Jurkat, Clone E6-1 (cell line): ENCODE measurements around the gene XRRA1.
"Not testable (repeated sequence)": the region's sequence is repeated elsewhere in the genome, so short reads cannot be mapped to it uniquely, and the experiment has no call there.

Experiments
- DNase-seq: peaks from one replicate; pipeline ENCODE4 v3.0.0-alpha.2; 2011; ENCODE audit warnings: low read depth, low spot score
- H3K4me3 ChIP-seq: 2 replicates; pipeline ENCODE4 v1.5.1; 2011; ENCODE audit warnings: mild to moderate bottlenecking, low read length, control low read depth, moderate library complexity

The XRRA1 gene

GRCh38 chr11:74923125-74923524 lies 25.8 kb downstream of the XRRA1 start:
- no peak for DNase-seq
- no peak overlapping the region for H3K4me3 ChIP-seq

GRCh38 chr11:74909812-74910211 lies 39.1 kb downstream of the XRRA1 start:
- no peak overlapping the region for H3K4me3 ChIP-seq
- no peak for DNase-seq

GRCh38 chr11:74909385-74909784 lies 39.5 kb downstream of the XRRA1 start:
- DNase-seq = no peak
- H3K4me3 ChIP-seq = no peak overlapping the region

GRCh38 chr11:74905326-74905725 lies 43.6 kb downstream of the XRRA1 start:
- DNase-seq = no peak
- no peak overlapping the region for H3K4me3 ChIP-seq

- no peak for DNase-seq
- no peak overlapping the region for H3K4me3 ChIP-seq
Observed at GRCh38 chr11:74902342-74902741, 46.5 kb downstream of the XRRA1 start.

- DNase-seq = no peak
- H3K4me3 ChIP-seq = no peak overlapping the region
Observed at GRCh38 chr11:74896311-74896710, 52.6 kb downstream of the XRRA1 start.

- no peak for DNase-seq
- H3K4me3 ChIP-seq = no peak overlapping the region
Observed at GRCh38 chr11:74895340-74896116, 53.4 kb downstream of the XRRA1 start.

GRCh38 chr11:74893015-74893414 lies 55.9 kb downstream of the XRRA1 start:
- DNase-seq, H3K4me3 ChIP-seq: not testable (repeated sequence)

- peak; percentile 8 for DNase-seq
- H3K4me3 ChIP-seq = no peak overlapping the region
Observed at GRCh38 chr11:74877132-74877531, 71.8 kb downstream of the XRRA1 start.

GRCh38 chr11:74871037-74871436 lies 77.9 kb downstream of the XRRA1 start:
- no peak overlapping the region for H3K4me3 ChIP-seq
- DNase-seq = no peak

GRCh38 chr11:74870485-74870884 lies 78.4 kb downstream of the XRRA1 start:
- H3K4me3 ChIP-seq = no peak overlapping the region
- no peak for DNase-seq

- no peak overlapping the region for H3K4me3 ChIP-seq
- no peak for DNase-seq
Observed at GRCh38 chr11:74866557-74866956, 82.3 kb downstream of the XRRA1 start.

GRCh38 chr11:74863410-74863809 lies 85.5 kb downstream of the XRRA1 start:
- H3K4me3 ChIP-seq = no peak overlapping the region
- DNase-seq = no peak

GRCh38 chr11:74860743-74861142 lies 88.1 kb downstream of the XRRA1 start:
- no peak overlapping the region for H3K4me3 ChIP-seq
- DNase-seq = no peak

GRCh38 chr11:74853223-74853622 lies 95.7 kb downstream of the XRRA1 start:
- no peak overlapping the region for H3K4me3 ChIP-seq
- DNase-seq = no peak

GRCh38 chr11:74849525-74850391 lies 99.1 kb downstream of the XRRA1 start:
- no peak overlapping the region for H3K4me3 ChIP-seq
- no peak for DNase-seq

GRCh38 chr11:74847895-74848294 lies 101.0 kb downstream of the XRRA1 start:
- DNase-seq = no peak
- no peak overlapping the region for H3K4me3 ChIP-seq

GRCh38 chr11:74847395-74847794 lies 101.5 kb downstream of the XRRA1 start:
- DNase-seq = no peak
- H3K4me3 ChIP-seq = no peak overlapping the region

GRCh38 chr11:74846770-74847169 lies 102.1 kb downstream of the XRRA1 start:
- H3K4me3 ChIP-seq = no peak overlapping the region
- DNase-seq = no peak

- no peak overlapping the region for H3K4me3 ChIP-seq
Observed at GRCh38 chr11:74845978-74846517, 102.8 kb downstream of the XRRA1 start.

More at GRCh38 chr11:74845978-74846517, 102.8 kb downstream of the XRRA1 start:
- no peak for DNase-seq
